DMS153 (cell line): ENCODE data around the gene FGF6.
"Not testable (repeated sequence)": the region's sequence is repeated elsewhere in the genome, so short reads cannot be mapped to it uniquely, and the experiment has no call there.

ENCODE experiments used
- DNase-seq: peaks from one replicate; lab custom pipeline; 2025; lab: John Stamatoyannopoulos, UW

FGF6 gene

GRCh38 chr12:4445156-4446101 lies at the start of gene FGF6:
Gene FGF6, minus strand, starts transcription at chr12:4445815. Its CDS starts 245 bp downstream, at chr12:4445570.
- no peak for DNase-seq

GRCh38 chr12:4490973-4491372 lies 45.4 kb upstream of the FGF6 start:
- no peak for DNase-seq

GRCh38 chr12:4489556-4489955 lies 43.9 kb upstream of the FGF6 start:
- no peak for DNase-seq

GRCh38 chr12:4486980-4487379 lies 41.4 kb upstream of the FGF6 start:
- DNase-seq, result no peak

GRCh38 chr12:4486049-4486699 lies 40.6 kb upstream of the FGF6 start:
- DNase-seq, result no peak

GRCh38 chr12:4483885-4484823 lies 38.5 kb upstream of the FGF6 start:
- DNase-seq, result peak; percentile 53

- DNase-seq, result no peak
Observed at GRCh38 chr12:4482936-4483335, 37.3 kb upstream of the FGF6 start.

GRCh38 chr12:4478933-4479332 lies 33.3 kb upstream of the FGF6 start:
- DNase-seq, result no peak

- DNase-seq, result no peak
Observed at GRCh38 chr12:4477129-4477528, 31.5 kb upstream of the FGF6 start.

- DNase-seq, result no peak
Observed at GRCh38 chr12:4472046-4472445, 26.4 kb upstream of the FGF6 start.

GRCh38 chr12:4471256-4471655 lies 25.6 kb upstream of the FGF6 start:
- DNase-seq, result no peak

- DNase-seq, result no peak
Observed at GRCh38 chr12:4468994-4469393, 23.4 kb upstream of the FGF6 start.

- no peak for DNase-seq
Observed at GRCh38 chr12:4460761-4461160, 15.1 kb upstream of the FGF6 start.

GRCh38 chr12:4455849-4456248 lies 10.2 kb upstream of the FGF6 start:
- DNase-seq, result not testable (repeated sequence)

- no peak for DNase-seq
Observed at GRCh38 chr12:4454315-4454860, 8.8 kb upstream of the FGF6 start.

- no peak for DNase-seq
Observed at GRCh38 chr12:4451694-4452093, 6.1 kb upstream of the FGF6 start.

- DNase-seq, result no peak
Observed at GRCh38 chr12:4450551-4451112, 5.0 kb upstream of the FGF6 start.

GRCh38 chr12:4449851-4450221 lies 4.2 kb upstream of the FGF6 start:
- DNase-seq, result peak; percentile 58

- no peak for DNase-seq
Observed at GRCh38 chr12:4448943-4449850, 3.6 kb upstream of the FGF6 start.

GRCh38 chr12:4448371-4448940 lies 2.8 kb upstream of the FGF6 start:
- DNase-seq, result no peak
